Bronchial epithelial cell (primary cell): ENCODE results near the gene CFAP157. TPM values are rescaled to one million over a fixed set of nuclear protein-coding genes. Genes with fewer than 3 reads are reported as not detected.

ENCODE experiments used
- DNase-seq: peaks from one replicate; pipeline ENCODE4 v3.0.0-alpha.2; 2010; ENCODE audit warnings: low read depth
- FAIRE-seq: peaks from 2 replicates; lab custom pipeline; 2011; peaks lifted over from hg19 to GRCh38; lab: Jason Lieb, UNC
- H3K27me3 ChIP-seq: 2 replicates; pipeline ENCODE4 v1.5.1; 2011; ENCODE audit warnings: low read length; ENCODE audit not compliant: control insufficient read depth, insufficient read depth
- H3K36me3 ChIP-seq: 2 replicates; pipeline ENCODE4 v1.5.1; 2011; ENCODE audit warnings: low read length; ENCODE audit not compliant: control insufficient read depth, insufficient read depth
- H3K4me3 ChIP-seq: 2 replicates; pipeline ENCODE4 v1.5.1; 2011; ENCODE audit warnings: mild to moderate bottlenecking, low read depth, low read length, control low read depth
- total RNA-seq: library from RNA; depleted of rRNA; stranded (reverse); fragments of >200 nt; gene quantifications from 2 replicates; pipeline ENCODE4 v1.2.1, GENCODE V29; 2014
- TF ChIP-seq, protein P1 (sequence below): IDR thresholded peaks from 2 replicates; pipeline ENCODE4 v1.5.1; 2011; ENCODE audit warnings: mild to moderate bottlenecking, moderate library complexity, low read length, control low read depth, inconsistent platforms; ENCODE audit not compliant: insufficient read depth, severe bottlenecking

The CFAP157 gene
- total RNA-seq, 1 donor from 2014 or later: not detected

DNA sequence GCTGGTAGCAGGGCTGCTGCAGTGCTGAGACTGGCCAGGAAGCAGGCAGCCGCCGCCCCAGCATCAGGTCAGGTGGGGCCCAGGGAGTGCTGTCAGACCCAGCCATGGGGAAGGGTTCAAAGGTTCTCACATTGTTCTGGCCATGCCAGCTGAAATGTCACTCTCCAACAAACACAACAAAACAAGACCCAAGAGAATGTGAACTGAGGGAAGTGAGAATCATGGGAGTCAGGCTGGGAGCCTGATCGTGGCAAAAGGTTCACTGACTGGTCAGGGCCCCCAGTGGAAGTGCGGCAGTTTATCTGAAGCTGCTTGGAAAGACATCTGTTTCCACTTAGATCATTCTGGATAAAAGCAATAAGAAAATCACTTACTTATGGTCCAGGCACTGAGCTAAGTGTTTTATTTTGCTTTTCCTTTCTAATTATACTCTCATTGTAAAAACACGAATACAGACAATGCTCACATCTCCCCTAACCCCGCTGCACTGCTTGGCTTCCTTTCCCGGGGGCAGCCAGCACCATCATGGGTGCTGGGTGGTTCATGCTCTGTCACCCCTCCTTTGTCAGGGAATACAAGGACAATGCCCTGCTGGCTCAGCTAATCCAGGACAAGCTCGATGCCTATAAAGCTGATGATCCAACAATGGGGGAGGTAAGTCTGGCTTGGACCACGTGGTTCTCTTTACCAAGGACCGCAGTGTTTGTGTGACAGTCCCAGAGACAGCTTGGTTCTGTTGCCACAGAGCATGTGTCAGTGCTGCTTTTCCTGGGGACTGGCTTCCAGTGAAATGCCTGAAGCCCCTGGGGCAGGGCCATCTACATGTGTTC lies 41.9 kb upstream of the CFAP157 start:
- Histone ChIP-seq H3K36me3 (peaks cover 8% of the 10 kb centered on the region), H3K27me3 (no peaks in the 10 kb centered on the region), H3K4me3 (no peak overlapping the region)
- TF ChIP-seq, protein P1, sequence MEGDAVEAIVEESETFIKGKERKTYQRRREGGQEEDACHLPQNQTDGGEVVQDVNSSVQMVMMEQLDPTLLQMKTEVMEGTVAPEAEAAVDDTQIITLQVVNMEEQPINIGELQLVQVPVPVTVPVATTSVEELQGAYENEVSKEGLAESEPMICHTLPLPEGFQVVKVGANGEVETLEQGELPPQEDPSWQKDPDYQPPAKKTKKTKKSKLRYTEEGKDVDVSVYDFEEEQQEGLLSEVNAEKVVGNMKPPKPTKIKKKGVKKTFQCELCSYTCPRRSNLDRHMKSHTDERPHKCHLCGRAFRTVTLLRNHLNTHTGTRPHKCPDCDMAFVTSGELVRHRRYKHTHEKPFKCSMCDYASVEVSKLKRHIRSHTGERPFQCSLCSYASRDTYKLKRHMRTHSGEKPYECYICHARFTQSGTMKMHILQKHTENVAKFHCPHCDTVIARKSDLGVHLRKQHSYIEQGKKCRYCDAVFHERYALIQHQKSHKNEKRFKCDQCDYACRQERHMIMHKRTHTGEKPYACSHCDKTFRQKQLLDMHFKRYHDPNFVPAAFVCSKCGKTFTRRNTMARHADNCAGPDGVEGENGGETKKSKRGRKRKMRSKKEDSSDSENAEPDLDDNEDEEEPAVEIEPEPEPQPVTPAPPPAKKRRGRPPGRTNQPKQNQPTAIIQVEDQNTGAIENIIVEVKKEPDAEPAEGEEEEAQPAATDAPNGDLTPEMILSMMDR: no peak
- no peak for DNase-seq
- FAIRE-seq: peak; percentile 79

DNA sequence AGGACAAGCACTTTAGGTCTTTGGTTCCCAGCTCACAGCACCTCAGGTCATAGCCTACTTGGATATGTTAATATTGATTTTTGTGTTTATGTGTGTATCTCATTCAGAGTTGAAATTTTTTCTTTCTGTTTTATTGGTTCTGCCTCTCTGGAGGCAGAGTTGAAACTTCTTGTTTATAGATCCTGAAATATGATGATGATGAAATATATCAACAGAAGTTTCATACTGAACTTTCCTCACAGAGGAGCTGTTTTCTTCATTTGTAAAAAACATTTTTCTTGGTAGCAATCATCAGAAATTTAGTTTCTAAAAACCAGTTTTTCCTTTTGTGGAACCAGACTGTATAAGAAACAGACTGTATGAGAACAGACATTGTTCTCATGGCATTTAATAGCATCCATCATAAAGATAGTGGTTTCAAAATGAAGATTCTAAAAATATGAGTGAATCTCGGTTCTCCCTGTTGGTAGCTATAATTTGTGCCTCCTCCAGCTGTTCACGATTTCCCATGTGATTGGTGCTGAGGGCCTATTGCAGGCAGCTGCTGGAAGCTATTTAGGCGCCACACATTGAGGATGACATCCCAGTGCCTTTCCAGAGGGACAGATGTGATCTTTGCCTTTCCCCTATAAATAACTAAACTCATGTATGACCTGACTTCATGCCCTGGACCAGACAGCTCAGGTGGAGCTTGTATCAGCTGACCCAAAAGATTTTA lies 39.5 kb upstream of the CFAP157 start:
- Histone ChIP-seq H3K4me3 (no peak overlapping the region), H3K36me3 (peaks cover 9% of the 10 kb centered on the region), H3K27me3 (no peaks in the 10 kb centered on the region)
- no peak for FAIRE-seq
- TF ChIP-seq, protein P1: no peak
- DNase-seq: no peak

DNA sequence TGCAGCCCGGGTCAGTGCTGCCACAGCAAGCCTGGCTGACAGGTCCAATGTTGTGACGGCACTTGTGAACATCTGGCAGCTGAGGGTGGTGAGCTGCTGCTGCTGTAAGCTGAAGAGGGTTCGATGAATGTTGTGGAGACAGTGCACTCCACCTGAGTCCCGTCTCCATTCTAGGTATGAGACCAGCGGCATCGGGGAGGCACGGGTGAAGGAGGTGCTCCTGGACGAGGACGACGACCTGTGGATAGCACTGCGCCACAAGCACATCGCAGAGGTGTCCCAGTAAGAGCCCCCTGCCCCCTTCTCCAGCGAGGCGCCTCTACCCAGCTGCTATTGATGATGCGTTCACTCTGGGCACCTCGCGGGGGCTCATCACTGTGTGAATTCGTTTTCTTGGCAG lies 38.9 kb upstream of the CFAP157 start:
- Histone ChIP-seq H3K27me3 (no peaks in the 10 kb centered on the region), H3K36me3 (peaks cover 9% of the 10 kb centered on the region), H3K4me3 (no peak overlapping the region)
- TF ChIP-seq, protein P1: no peak
- no peak for DNase-seq
- no peak for FAIRE-seq

DNA sequence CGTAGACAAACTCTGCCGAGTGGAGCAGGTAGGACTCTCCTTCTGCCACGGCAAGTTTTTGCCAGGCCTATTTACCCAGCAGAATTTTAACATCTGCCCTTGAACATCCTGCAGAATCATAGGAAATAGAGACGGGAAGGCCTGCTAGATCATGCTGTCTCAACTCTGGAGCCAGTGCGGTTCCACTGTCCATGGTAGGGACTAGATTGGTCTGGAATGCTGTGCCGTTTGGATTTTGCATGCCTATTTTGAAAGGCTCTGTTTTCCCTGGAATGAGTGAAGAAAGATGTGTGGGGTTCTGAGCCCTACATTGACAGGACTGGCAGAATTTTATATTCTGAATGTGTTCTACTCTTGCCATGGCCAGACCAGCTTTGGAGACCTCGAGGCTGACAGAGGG lies 33.6 kb upstream of the CFAP157 start:
- no peak for FAIRE-seq
- Histone ChIP-seq H3K4me3 (no peak overlapping the region), H3K27me3 (no peaks in the 10 kb centered on the region), H3K36me3 (peaks cover 8% of the 10 kb centered on the region)
- DNase-seq: no peak
- TF ChIP-seq, protein P1: no peak

GRCh38 chr9:127676638-127677037 lies 30.1 kb upstream of the CFAP157 start:
- FAIRE-seq (no peak), DNase-seq (no peak)
- TF ChIP-seq, protein P1: no peak
- Histone ChIP-seq H3K4me3 (no peak overlapping the region), H3K36me3 (peaks cover 12% of the 10 kb centered on the region), H3K27me3 (no peaks in the 10 kb centered on the region)
